IMR-90 (cell line): ENCODE data around the gene RGS19. TPM values are rescaled to one million over a fixed set of nuclear protein-coding genes. Genes with fewer than 3 reads are reported as not detected.

Source experiments
- ATAC-seq: fragments of 200-7000 bp; cut with Tn5 transposase; 2 replicates; pipeline ENCODE4 v1.9.1; 2020; ENCODE audit warnings: low read depth, mild to moderate bottlenecking, moderate library complexity
- BruUV-seq: library from RNA; stranded (reverse); fragments of 400-500 nt; replicated peaks from 2 replicates; lab custom pipeline; 2021; lab: Mats Ljungman, UMichigan
- CTCF ChIA-PET: fragments of 300-600 bp; formaldehyde crosslinking; extraction: SDS; loops from one replicate; lab custom pipeline; 2021; ENCODE audit warnings: antibody characterized with exemption; lab: Yijun Ruan, JAX
- POLR2A ChIA-PET: fragments of 300-600 bp; sonication (Branson Sonifier 250); formaldehyde crosslinking; loops from one replicate; lab custom pipeline; 2022; ENCODE audit warnings: antibody characterized with exemption; ENCODE audit not compliant: unreplicated experiment; lab: Charles Lee
- DNase-seq: peaks from one replicate; pipeline ENCODE4 v3.0.0; 2013
- H2AFZ ChIP-seq: replicated peaks from 2 replicates; pipeline ENCODE3; 2013; ENCODE audit warnings: low read length, mild to moderate bottlenecking; ENCODE audit not compliant: poor library complexity
- H2AK5ac ChIP-seq: 2 replicates; pipeline ENCODE4 v1.6.1; 2013; ENCODE audit warnings: low read depth, low read length, inconsistent platforms
- H2AK9ac ChIP-seq: replicated peaks from 2 replicates; pipeline ENCODE3; 2013; ENCODE audit warnings: mild to moderate bottlenecking, low read depth, low read length, moderate library complexity; ENCODE audit not compliant: poor library complexity
- H2BK120ac ChIP-seq: 2 replicates; pipeline ENCODE4 v1.6.1; 2013; ENCODE audit warnings: low read depth, low read length, inconsistent platforms
- H2BK15ac ChIP-seq: 3 replicates; pipeline ENCODE4 v1.6.1; 2013; ENCODE audit warnings: low read depth, low read length, inconsistent platforms
- H2BK20ac ChIP-seq: 2 replicates; pipeline ENCODE4 v1.6.1; 2013; ENCODE audit warnings: low read depth, mild to moderate bottlenecking, inconsistent platforms, low read length, moderate library complexity
- H2BK5ac ChIP-seq: 2 replicates; pipeline ENCODE4 v1.6.1; 2013; ENCODE audit warnings: mild to moderate bottlenecking, low read depth, low read length, inconsistent platforms; ENCODE audit not compliant: poor library complexity, severe bottlenecking
- H3K14ac ChIP-seq: replicated peaks from 2 replicates; pipeline ENCODE4 v1.6.1; 2013; ENCODE audit warnings: low read depth, low read length, inconsistent platforms
- H3K18ac ChIP-seq: 2 replicates; pipeline ENCODE4 v1.6.1; 2013; ENCODE audit warnings: low read depth, low read length, control low read depth
- H3K23ac ChIP-seq: 2 replicates; pipeline ENCODE4 v1.6.1; 2013; ENCODE audit warnings: low read depth, low read length, inconsistent platforms
- H3K27ac ChIP-seq: 2 replicates; pipeline ENCODE4 v1.5.1; 2013; ENCODE audit warnings: mild to moderate bottlenecking, control low read depth, low read length; ENCODE audit not compliant: insufficient read depth
- H3K27me3 ChIP-seq: 2 replicates; pipeline ENCODE4 v1.6.1; 2013; ENCODE audit warnings: low read length; ENCODE audit not compliant: control insufficient read depth, insufficient read depth
- H3K36me3 ChIP-seq: 2 replicates; pipeline ENCODE4 v1.6.1; 2013; ENCODE audit warnings: low read length, mixed read lengths; ENCODE audit not compliant: control insufficient read depth, insufficient read depth
- H3K4ac ChIP-seq: 2 replicates; pipeline ENCODE4 v1.6.1; 2013; ENCODE audit warnings: low read depth, low read length, inconsistent platforms
- H3K4me1 ChIP-seq: 2 replicates; pipeline ENCODE4 v1.6.1; 2013; ENCODE audit warnings: low read length, mixed read lengths; ENCODE audit not compliant: control insufficient read depth, insufficient read depth
- H3K4me2 ChIP-seq: 2 replicates; pipeline ENCODE4 v1.6.1; 2013; ENCODE audit warnings: low read depth, mild to moderate bottlenecking, control low read depth, low read length, moderate library complexity
- H3K4me3 ChIP-seq: 2 replicates; pipeline ENCODE4 v1.5.1; 2013; ENCODE audit warnings: low read depth, mild to moderate bottlenecking, control low read depth, low read length, moderate library complexity; ENCODE audit not compliant: insufficient read depth
- H3K56ac ChIP-seq: 2 replicates; pipeline ENCODE4 v1.6.1; 2013; ENCODE audit warnings: low read length, inconsistent platforms; ENCODE audit not compliant: insufficient read depth; ENCODE audit errors: extremely low read depth
- H3K79me1 ChIP-seq, 2 experiments: 2 replicates each; pipeline ENCODE4 v1.6.1; 2013; ENCODE audit warnings: low read length in 2 of 2, inconsistent platforms in 1 of 2, low read depth in 1 of 2
- H3K9ac ChIP-seq: 2 replicates; pipeline ENCODE4 v1.6.1; 2013; ENCODE audit warnings: low read depth, low read length, control low read depth
- H3K9me1 ChIP-seq: 2 replicates; pipeline ENCODE4 v1.6.1; 2013; ENCODE audit warnings: low read length, inconsistent platforms; ENCODE audit not compliant: insufficient read depth
- H3K9me3 ChIP-seq: 2 replicates; pipeline ENCODE4 v1.6.1; 2013; ENCODE audit warnings: low read length; ENCODE audit not compliant: control insufficient read depth, insufficient read depth
- H4K20me1 ChIP-seq: 2 replicates; pipeline ENCODE4 v1.6.1; 2013; ENCODE audit warnings: low read length, inconsistent platforms; ENCODE audit not compliant: insufficient read depth
- H4K5ac ChIP-seq: 2 replicates; pipeline ENCODE4 v1.6.1; 2013; ENCODE audit warnings: mild to moderate bottlenecking, low read depth, low read length, control low read depth
- H4K8ac ChIP-seq, 2 experiments: 2 replicates each; pipeline ENCODE4 v1.6.1; 2013; ENCODE audit warnings: low read depth in 2 of 2, low read length in 2 of 2, control low read depth in 1 of 2, inconsistent platforms in 1 of 2
- H4K91ac ChIP-seq: 2 replicates; pipeline ENCODE4 v1.6.1; 2013; ENCODE audit warnings: low read depth, low read length, inconsistent platforms; ENCODE audit not compliant: insufficient read depth
- MAFK ChIP-seq: IDR thresholded peaks from 2 replicates; pipeline ENCODE4 v1.6.1; 2012; ENCODE audit warnings: low read depth, low read length, improper control_type of control experiment
- MXI1 ChIP-seq: IDR thresholded peaks from 2 replicates; pipeline ENCODE4 v1.6.1; 2012; ENCODE audit warnings: low read depth, mild to moderate bottlenecking, low read length, moderate library complexity, borderline replicate concordance
- POLR2A ChIP-seq: IDR thresholded peaks from 2 replicates; pipeline ENCODE4 v1.6.1; 2012; ENCODE audit warnings: mild to moderate bottlenecking, low read depth, low read length
- WGBS, 2 experiments: methylation state at CpG; one replicate each; pipeline versions ENCODE4 v1.1.5 to v1.1.7; 2013; ENCODE audit warnings: missing lambda C conversion rate in 2 of 2; ENCODE audit not compliant: insufficient read length in 1 of 2; ENCODE audit errors: extremely low coverage in 2 of 2; 5-methylcytosine and 5-hydroxymethylcytosine counted together
- dilution Hi-C: fragments of 300-500 bp; cut with HindIII; formaldehyde crosslinking; loops from one replicate; pipeline ENCODE4 v1.14.3; 2018; ENCODE audit warnings: low sequenced_read_pairs; ENCODE audit not compliant: unreplicated experiment
- in situ Hi-C: fragments of 300-500 bp; cut with MboI; formaldehyde crosslinking; loops from 3 replicates; pipeline ENCODE4 v1.14.3; 2019; ENCODE audit warnings: low sequenced_read_pairs, inconsistent platforms, mixed read lengths
- intact Hi-C: fragments of 100-400 bp; cut with micrococcal nuclease; formaldehyde crosslinking; loops from 2 replicates; pipeline ENCODE4 v1.10.0; 2022
- polyA plus RNA-seq, 3 experiments: library from polyadenylated mRNA; depleted of rRNA; stranded (reverse); fragments of >200 nt; gene quantifications; 2 replicates each; pipeline ENCODE4 v1.2.3, GENCODE V29; 2012; ENCODE audit warnings: low replicate concordance in 1 of 3
- total RNA-seq: library from RNA; depleted of rRNA; stranded (reverse); fragments of >200 nt; gene quantifications from 2 replicates; pipeline ENCODE4 v1.2.3, GENCODE V29; 2012
- TF ChIP-seq, protein P1 (sequence below): fragments of 150-350 bp; IDR thresholded peaks from 2 replicates; pipeline ENCODE4 v1.6.1; 2016; ENCODE audit warnings: low read depth, mild to moderate bottlenecking, low read length, moderate library complexity, borderline replicate concordance
- TF ChIP-seq, protein P2 (sequence below): conservative IDR thresholded peaks from 2 replicates; pipeline ENCODE4 v1.5.1; 2012; ENCODE audit warnings: mild to moderate bottlenecking, low read depth, low read length, improper control_type of control experiment
- TF ChIP-seq, protein P3 (sequence below): fragments of 150-350 bp; IDR thresholded peaks from 2 replicates; pipeline ENCODE4 v1.6.1; 2017; ENCODE audit warnings: mild to moderate bottlenecking, antibody characterized with exemption, low read length, low read depth

RGS19 gene
- total and polyA plus RNA-seq, 2 of the 4 experiments (the other 2 are of a cell fraction), result 7.7 to 17.5 TPM

DNA sequence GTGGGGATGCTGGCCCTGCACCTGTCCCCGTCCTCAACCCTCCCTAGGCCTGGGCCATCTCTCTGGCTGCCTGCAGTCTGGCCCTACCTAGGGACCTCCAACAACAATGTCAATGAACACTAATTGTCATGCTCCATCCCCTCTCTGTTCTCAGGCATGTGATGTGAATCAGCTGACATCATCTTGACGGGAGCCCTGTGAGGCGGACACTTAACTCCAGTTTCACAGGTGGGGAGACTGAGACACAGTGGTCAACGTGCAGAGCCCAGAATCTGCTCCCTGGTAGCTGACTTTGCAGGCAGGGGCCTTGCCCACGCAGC is 17.1 kb downstream of the RGS19 start (continued):
- TF ChIP-seq, protein P1, sequence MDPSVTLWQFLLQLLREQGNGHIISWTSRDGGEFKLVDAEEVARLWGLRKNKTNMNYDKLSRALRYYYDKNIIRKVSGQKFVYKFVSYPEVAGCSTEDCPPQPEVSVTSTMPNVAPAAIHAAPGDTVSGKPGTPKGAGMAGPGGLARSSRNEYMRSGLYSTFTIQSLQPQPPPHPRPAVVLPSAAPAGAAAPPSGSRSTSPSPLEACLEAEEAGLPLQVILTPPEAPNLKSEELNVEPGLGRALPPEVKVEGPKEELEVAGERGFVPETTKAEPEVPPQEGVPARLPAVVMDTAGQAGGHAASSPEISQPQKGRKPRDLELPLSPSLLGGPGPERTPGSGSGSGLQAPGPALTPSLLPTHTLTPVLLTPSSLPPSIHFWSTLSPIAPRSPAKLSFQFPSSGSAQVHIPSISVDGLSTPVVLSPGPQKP, result no peak
- TF ChIP-seq MAFK (no peak), MXI1 (no peak), POLR2A (no peak)

DNA sequence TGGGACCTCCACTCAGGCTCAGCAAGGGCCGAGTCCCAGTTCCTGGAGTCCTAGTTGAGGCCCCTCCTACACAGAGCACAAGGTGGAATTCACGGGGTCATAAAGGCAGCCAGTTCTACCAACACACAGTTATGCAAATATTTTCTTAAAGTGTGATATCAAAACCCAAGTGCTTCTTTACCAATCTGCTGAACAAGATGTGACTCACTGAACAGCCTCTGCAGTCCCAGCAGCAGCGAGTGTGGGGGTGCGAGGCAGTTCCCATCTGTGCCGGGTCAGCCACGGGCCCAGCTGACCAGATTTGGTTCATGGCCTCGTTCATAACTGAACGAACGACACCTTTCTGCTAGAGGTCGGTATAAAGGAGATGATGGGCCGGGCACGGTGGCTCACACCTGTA is 20.8 kb downstream of the RGS19 start:
- no peak overlapping the region for H4K91ac ChIP-seq
- H3K9me3 ChIP-seq, result no peaks in the 10 kb centered on the region
- H2AFZ ChIP-seq, result peak overlapping the region; percentile 53
- H3K9me1 ChIP-seq, result peaks cover 6% of the 10 kb centered on the region
- no peak overlapping the region for H3K14ac ChIP-seq
- H2BK5ac ChIP-seq, result no peak overlapping the region
- ChIA-PET POLR2A (no interaction called here), CTCF (interaction anchor here (1.8 kb wide), 1 partner anchor 11 kb away, joined by 6 read pairs; no protein-coding TSS in a partner anchor)
- H2AK9ac ChIP-seq, result no peak overlapping the region
- no peak overlapping the region for H3K23ac ChIP-seq
- dilution Hi-C loops (no loop called here), intact Hi-C loops (loop anchor here (5.0 kb wide), 1 partner anchor 521 kb away; the partner anchor contains the start of gene PTK6), in situ Hi-C loops (no loop called here)
- BruUV-seq, result no TSS peak
- peaks cover 6 to 11% of the 10 kb centered on the region in 2 experiments; a peak in 3 of 4 replicates for H3K79me1 ChIP-seq
- no peak overlapping the region for H2BK20ac ChIP-seq
- no peak overlapping the region for H3K4me3 ChIP-seq
- no peak overlapping the region for H3K4ac ChIP-seq
- no peak overlapping the region for H3K56ac ChIP-seq
- no peaks in the 10 kb centered on the region for H3K36me3 ChIP-seq
- peaks cover 2% of the 10 kb centered on the region; the same call in 1 of the 2 replicates for H3K27me3 ChIP-seq
- H4K20me1 ChIP-seq, result no peaks in the 10 kb centered on the region; the same call in 1 of the 2 replicates
- H3K4me1 ChIP-seq, result peaks cover 11% of the 10 kb centered on the region
- H2AK5ac ChIP-seq, result no peak overlapping the region
- no peak overlapping the region for H3K9ac ChIP-seq
- H2BK120ac ChIP-seq, result no peak overlapping the region
- peak overlapping the region; percentile 43; the same call in 1 of the 2 replicates for H3K4me2 ChIP-seq
- peak; percentile 64 for DNase-seq
- H4K8ac ChIP-seq, result no peak overlapping the region
- ATAC-seq, result peak; percentile 11
- H3K27ac ChIP-seq, result no peak overlapping the region
- 81% methylated on average over 10 of the region's 12 CpGs; no CpG with 5 or more reads in 1 of the 2 experiments for WGBS, 2 experiments
- H3K18ac ChIP-seq, result no peak overlapping the region
- TF ChIP-seq, protein P2, sequence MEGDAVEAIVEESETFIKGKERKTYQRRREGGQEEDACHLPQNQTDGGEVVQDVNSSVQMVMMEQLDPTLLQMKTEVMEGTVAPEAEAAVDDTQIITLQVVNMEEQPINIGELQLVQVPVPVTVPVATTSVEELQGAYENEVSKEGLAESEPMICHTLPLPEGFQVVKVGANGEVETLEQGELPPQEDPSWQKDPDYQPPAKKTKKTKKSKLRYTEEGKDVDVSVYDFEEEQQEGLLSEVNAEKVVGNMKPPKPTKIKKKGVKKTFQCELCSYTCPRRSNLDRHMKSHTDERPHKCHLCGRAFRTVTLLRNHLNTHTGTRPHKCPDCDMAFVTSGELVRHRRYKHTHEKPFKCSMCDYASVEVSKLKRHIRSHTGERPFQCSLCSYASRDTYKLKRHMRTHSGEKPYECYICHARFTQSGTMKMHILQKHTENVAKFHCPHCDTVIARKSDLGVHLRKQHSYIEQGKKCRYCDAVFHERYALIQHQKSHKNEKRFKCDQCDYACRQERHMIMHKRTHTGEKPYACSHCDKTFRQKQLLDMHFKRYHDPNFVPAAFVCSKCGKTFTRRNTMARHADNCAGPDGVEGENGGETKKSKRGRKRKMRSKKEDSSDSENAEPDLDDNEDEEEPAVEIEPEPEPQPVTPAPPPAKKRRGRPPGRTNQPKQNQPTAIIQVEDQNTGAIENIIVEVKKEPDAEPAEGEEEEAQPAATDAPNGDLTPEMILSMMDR, result no peak
- TF ChIP-seq, protein P3, sequence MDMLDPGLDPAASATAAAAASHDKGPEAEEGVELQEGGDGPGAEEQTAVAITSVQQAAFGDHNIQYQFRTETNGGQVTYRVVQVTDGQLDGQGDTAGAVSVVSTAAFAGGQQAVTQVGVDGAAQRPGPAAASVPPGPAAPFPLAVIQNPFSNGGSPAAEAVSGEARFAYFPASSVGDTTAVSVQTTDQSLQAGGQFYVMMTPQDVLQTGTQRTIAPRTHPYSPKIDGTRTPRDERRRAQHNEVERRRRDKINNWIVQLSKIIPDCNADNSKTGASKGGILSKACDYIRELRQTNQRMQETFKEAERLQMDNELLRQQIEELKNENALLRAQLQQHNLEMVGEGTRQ, result peak; percentile 30; the same call in 1 of the 2 replicates
- no peak overlapping the region; the same call in 1 of the 2 replicates for H4K5ac ChIP-seq
- no peak overlapping the region for H2BK15ac ChIP-seq
